Measurements from ENCODE around the gene EFNA4. TPM values are rescaled to one million over a fixed set of nuclear protein-coding genes. Genes with fewer than 3 reads are reported as not detected.
A peak's percentile ranks its signal among the peaks of the same experiment; 100 is the strongest.

EFNA4 gene
- total RNA-seq, 2 donors from 2014 or later = 2.2 to 3.5 TPM

GRCh38 chr1:155079210-155079486 lies 15.6 kb downstream of the EFNA4 start:
- no peak for DNase-seq (ENCODE audit: low spot score)
- H3K9me3 ChIP-seq = no peaks in the 10 kb centered on the region
- H3K4me1 ChIP-seq = peaks cover 0 to 47% of the 10 kb centered on the region in 2 donors
- TF ChIP-seq, protein P1, sequence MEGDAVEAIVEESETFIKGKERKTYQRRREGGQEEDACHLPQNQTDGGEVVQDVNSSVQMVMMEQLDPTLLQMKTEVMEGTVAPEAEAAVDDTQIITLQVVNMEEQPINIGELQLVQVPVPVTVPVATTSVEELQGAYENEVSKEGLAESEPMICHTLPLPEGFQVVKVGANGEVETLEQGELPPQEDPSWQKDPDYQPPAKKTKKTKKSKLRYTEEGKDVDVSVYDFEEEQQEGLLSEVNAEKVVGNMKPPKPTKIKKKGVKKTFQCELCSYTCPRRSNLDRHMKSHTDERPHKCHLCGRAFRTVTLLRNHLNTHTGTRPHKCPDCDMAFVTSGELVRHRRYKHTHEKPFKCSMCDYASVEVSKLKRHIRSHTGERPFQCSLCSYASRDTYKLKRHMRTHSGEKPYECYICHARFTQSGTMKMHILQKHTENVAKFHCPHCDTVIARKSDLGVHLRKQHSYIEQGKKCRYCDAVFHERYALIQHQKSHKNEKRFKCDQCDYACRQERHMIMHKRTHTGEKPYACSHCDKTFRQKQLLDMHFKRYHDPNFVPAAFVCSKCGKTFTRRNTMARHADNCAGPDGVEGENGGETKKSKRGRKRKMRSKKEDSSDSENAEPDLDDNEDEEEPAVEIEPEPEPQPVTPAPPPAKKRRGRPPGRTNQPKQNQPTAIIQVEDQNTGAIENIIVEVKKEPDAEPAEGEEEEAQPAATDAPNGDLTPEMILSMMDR (IDR thresholded peaks at IDR 0.05) = no peak
- H3K27ac ChIP-seq = no peak overlapping the region
- H3K4me3 ChIP-seq = peak overlapping the region; percentile 39 to 53
- no peaks in the 10 kb centered on the region for H3K36me3 ChIP-seq
- peaks cover 31 to 48% of the 10 kb centered on the region in 2 donors for H3K27me3 ChIP-seq

DNA sequence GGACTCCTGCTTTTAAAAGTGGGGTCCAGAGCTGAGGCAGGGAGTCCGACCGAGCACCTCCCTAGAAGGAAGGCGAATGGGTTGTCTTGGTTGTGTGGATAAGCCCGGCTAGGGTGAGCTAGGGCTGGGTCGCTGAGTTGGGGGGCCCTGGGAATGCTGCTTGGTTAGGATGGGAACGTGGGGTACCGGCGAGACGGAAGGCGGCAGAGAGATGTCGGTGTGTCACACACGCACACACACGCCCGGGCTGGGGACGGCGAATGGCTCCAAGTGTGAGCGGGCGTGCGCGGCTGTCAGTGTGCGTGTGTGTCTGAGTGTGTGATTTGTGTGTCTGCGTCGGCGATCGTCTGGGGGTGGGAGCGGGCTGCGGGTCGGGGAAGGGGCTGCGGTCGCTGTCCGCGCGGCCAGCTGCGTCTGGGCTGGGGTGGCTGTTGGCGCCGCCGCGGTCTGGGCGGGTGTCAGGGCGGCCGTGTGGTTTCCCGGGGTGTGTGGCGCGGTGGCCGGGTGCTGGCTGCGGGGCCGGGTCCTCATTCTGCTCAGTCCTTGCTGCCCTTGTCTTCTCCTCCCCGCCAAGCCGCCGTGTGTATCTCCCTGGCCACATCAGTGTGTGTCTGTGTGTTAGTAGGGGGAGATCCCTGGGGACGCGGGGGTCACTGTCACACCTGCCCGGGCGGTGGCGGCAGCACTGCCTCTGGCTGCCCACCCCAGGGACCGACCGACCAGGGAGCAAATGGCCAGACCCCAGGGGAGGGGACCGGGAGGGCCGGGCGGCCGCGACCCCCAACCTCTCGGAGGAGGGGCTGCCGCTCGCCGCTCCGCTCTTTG lies 16.2 kb downstream of the EFNA4 start:
- H3K9me3 ChIP-seq = no peaks in the 10 kb centered on the region
- peaks cover 31 to 48% of the 10 kb centered on the region in 2 donors for H3K27me3 ChIP-seq
- H3K27ac ChIP-seq = no peak overlapping the region
- DNase-seq (ENCODE audit: low spot score) = no peak
- H3K4me1 ChIP-seq = peaks cover 0 to 52% of the 10 kb centered on the region in 2 donors
- peak overlapping the region in 1 of 2 donors; percentile 53 for H3K4me3 ChIP-seq
- TF ChIP-seq, protein P1 (IDR thresholded peaks at IDR 0.05) = no peak
- H3K36me3 ChIP-seq = no peaks in the 10 kb centered on the region

- DNase-seq (ENCODE audit: low spot score) = no peak
- peak overlapping the region; percentile 5 to 53 for H3K4me3 ChIP-seq
- peaks cover 31 to 48% of the 10 kb centered on the region in 2 donors for H3K27me3 ChIP-seq
- peaks cover 0 to 54% of the 10 kb centered on the region in 2 donors for H3K4me1 ChIP-seq
- no peak overlapping the region for H3K27ac ChIP-seq
- TF ChIP-seq, protein P1 (IDR thresholded peaks at IDR 0.05) = no peak
- H3K36me3 ChIP-seq = no peaks in the 10 kb centered on the region
- H3K9me3 ChIP-seq = no peaks in the 10 kb centered on the region
Measured at GRCh38 chr1:155080312-155081228, 17.0 kb downstream of the EFNA4 start.

GRCh38 chr1:155081472-155082300 lies 18.1 kb downstream of the EFNA4 start:
- peaks cover 0 to 66% of the 10 kb centered on the region in 2 donors for H3K4me1 ChIP-seq
- no peak overlapping the region for H3K27ac ChIP-seq
- no peaks in the 10 kb centered on the region for H3K9me3 ChIP-seq
- H3K27me3 ChIP-seq = peaks cover 31 to 48% of the 10 kb centered on the region in 2 donors
- no peaks in the 10 kb centered on the region for H3K36me3 ChIP-seq
- TF ChIP-seq, protein P1 (IDR thresholded peaks at IDR 0.05) = no peak
- DNase-seq (ENCODE audit: low spot score) = no peak
- H3K4me3 ChIP-seq = peak overlapping the region in 1 of 2 donors; percentile 24

DNA sequence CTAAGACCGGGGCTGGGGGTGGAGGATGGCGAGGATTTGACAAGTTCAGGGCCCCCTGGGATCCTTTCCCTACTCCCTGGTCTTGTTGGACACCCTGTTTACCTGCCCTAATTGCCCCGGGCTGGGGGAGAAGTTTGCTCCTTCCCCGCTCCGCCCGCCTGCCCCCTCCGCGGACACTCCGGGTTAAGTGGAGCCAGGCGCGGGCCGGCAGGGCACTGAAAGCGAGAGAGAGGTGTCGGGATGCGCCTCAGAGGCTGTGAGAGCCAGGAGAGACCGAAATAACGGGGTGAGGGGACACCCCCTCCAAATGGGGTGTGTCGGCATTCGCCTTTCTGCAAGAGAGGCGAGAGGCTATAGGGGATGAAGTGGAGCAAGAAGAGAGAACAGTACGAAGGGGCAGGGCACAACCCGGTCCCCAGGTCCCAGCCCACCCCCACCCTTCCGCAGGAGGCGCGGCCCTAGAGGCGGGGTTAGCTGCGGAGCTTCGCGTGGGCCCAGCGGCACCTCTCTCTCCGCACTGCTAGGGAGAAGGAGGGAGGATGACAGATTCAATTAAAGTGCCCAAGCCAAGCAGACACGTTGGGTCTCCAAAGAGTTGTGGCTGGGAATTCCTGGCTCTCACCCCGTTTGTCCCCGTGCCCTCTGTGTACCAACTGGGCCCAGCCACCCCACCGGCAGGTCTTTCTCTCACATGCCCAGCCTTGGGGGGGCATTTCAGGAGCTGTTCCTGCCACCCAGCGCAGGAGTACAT lies 18.9 kb downstream of the EFNA4 start:
- Histone ChIP-seq H3K4me3 (peak overlapping the region in 1 of 2 donors; percentile 24), H3K36me3 (no peaks in the 10 kb centered on the region), H3K27ac (no peak overlapping the region), H3K9me3 (no peaks in the 10 kb centered on the region), H3K27me3 (peaks cover 31 to 48% of the 10 kb centered on the region in 2 donors), H3K4me1 (peaks cover 0 to 73% of the 10 kb centered on the region in 2 donors)
- TF ChIP-seq, protein P1 (IDR thresholded peaks at IDR 0.05) = no peak
- no peak for DNase-seq (ENCODE audit: low spot score)
